ENCODE results near the gene PTPN1. TPM values are rescaled to one million over a fixed set of nuclear protein-coding genes. Genes with fewer than 3 reads are reported as not detected.

PTPN1 gene
- total and polyA plus RNA-seq, 2 donors (not counting 3 experiments of a cell fraction or from before 2014, with no cell fraction given): 41.1 to 64.3 TPM

DNA sequence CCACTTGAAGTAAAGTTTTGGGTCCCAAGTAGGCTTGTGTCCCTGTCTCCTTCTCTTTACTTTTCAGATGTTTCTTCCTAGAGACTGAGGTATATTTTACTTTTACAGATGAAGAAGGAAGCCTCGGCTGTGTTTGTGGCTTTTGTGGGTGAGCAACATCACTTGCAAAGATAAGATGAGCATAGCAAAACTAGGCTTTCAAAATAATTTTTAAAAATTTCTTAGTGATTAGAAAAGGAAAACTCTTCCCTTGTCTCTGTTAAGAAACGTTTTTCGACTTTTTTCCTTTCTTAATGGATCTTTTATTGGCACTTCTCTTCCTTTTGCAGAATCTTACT lies 7.6 kb downstream of the PTPN1 start:
- no peak overlapping the region for H3K4me2 ChIP-seq (ENCODE audit: insufficient read depth, low read length)
- H3K36me3 ChIP-seq (ENCODE audit: control insufficient read depth in 2 of 2, extremely low read depth in 1 of 2, insufficient read depth in 2 of 2, low read length in 2 of 2): peaks cover 0 to 2% of the 10 kb centered on the region in 2 experiments
- no peaks in the 10 kb centered on the region for H3K27me3 ChIP-seq (ENCODE audit: control insufficient read depth in 2 of 2, insufficient read depth in 2 of 2, low read length in 2 of 2)
- DNase-seq (ENCODE audit: low read depth, low spot score) (no peak), FAIRE-seq (no peak)
- ChIA-PET POLR2A (no interaction called here), CTCF (interaction anchor here (1.4 to 3.1 kb wide), 2 partner anchors 8 to 20 kb away, joined by 4 to 12 read pairs; no protein-coding TSS in a partner anchor)
- intact Hi-C loops (cut with micrococcal nuclease): no loop called here
- no peaks in the 10 kb centered on the region for H3K9me3 ChIP-seq (replicated peaks; ENCODE audit: control insufficient read depth, insufficient read depth, low read length)
- H3K27ac ChIP-seq (ENCODE audit: insufficient read depth, low read depth, low read length): no peak overlapping the region
- no peaks in the 10 kb centered on the region for H4K20me1 ChIP-seq (replicated peaks; ENCODE audit: control insufficient read depth, extremely low read depth, insufficient read depth, low read length)
- H3K79me2 ChIP-seq (ENCODE audit: control insufficient read depth, insufficient read depth, low read length): peaks cover 95% of the 10 kb centered on the region
- dilution Hi-C loops (cut with MboI; ENCODE audit: extremely low pct_ligation_motif_present, low sequenced_read_pairs): no loop called here
- H2AFZ ChIP-seq (ENCODE audit: low read depth, low read length): no peak overlapping the region
- TF ChIP-seq GATA2 (IDR thresholded peaks at IDR 0.05; ENCODE audit: insufficient read depth, insufficient read length, low read depth, low read length) (no peak), MYC (IDR thresholded peaks at IDR 0.05; ENCODE audit: low read depth, low read length) (no peak), POLR2AphosphoS5 (IDR thresholded peaks at IDR 0.05; ENCODE audit: insufficient read depth, low read depth, low read length) (no peak), POLR2A (IDR thresholded peaks at IDR 0.05; ENCODE audit: low read depth, low read length) (no peak), JUN (IDR thresholded peaks at IDR 0.05; ENCODE audit: borderline replicate concordance, insufficient read depth, insufficient read length, low read depth) (no peak), FOS (IDR thresholded peaks at IDR 0.05; ENCODE audit: borderline replicate concordance, insufficient read depth, low read length) (no peak), EZH2 (IDR thresholded peaks at IDR 0.05; ENCODE audit: borderline replicate concordance, low read depth, low read length, severe bottlenecking) (no peak)
- TF ChIP-seq, protein P1, sequence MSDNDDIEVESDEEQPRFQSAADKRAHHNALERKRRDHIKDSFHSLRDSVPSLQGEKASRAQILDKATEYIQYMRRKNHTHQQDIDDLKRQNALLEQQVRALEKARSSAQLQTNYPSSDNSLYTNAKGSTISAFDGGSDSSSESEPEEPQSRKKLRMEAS (IDR thresholded peaks at IDR 0.05; ENCODE audit: insufficient read depth, insufficient read length): no peak
- TF ChIP-seq, protein P2, sequence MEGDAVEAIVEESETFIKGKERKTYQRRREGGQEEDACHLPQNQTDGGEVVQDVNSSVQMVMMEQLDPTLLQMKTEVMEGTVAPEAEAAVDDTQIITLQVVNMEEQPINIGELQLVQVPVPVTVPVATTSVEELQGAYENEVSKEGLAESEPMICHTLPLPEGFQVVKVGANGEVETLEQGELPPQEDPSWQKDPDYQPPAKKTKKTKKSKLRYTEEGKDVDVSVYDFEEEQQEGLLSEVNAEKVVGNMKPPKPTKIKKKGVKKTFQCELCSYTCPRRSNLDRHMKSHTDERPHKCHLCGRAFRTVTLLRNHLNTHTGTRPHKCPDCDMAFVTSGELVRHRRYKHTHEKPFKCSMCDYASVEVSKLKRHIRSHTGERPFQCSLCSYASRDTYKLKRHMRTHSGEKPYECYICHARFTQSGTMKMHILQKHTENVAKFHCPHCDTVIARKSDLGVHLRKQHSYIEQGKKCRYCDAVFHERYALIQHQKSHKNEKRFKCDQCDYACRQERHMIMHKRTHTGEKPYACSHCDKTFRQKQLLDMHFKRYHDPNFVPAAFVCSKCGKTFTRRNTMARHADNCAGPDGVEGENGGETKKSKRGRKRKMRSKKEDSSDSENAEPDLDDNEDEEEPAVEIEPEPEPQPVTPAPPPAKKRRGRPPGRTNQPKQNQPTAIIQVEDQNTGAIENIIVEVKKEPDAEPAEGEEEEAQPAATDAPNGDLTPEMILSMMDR (IDR thresholded peaks at IDR 0.05; ENCODE audit: extremely low read depth in 1 of 2, insufficient read depth in 1 of 2, low read depth in 1 of 2, low read length in 2 of 2): no peak
- H3K9me1 ChIP-seq (replicated peaks; ENCODE audit: control insufficient read depth, extremely low read depth, insufficient read depth, low read length): no peaks in the 10 kb centered on the region
- no peak overlapping the region for H3K4me3 ChIP-seq (replicated peaks in 1 of 3; ENCODE audit: insufficient read depth in 1 of 3, low read depth in 1 of 3, low read length in 3 of 3)
- H3K4me1 ChIP-seq (ENCODE audit: control insufficient read depth, extremely low read depth, insufficient read depth, low read length): peaks cover 39% of the 10 kb centered on the region
- no peak overlapping the region for H3K9ac ChIP-seq (replicated peaks; ENCODE audit: extremely low read depth, insufficient read depth, low read length)
- no TSS peak for BruUV-seq (replicated peaks)

Data from endothelial cell of umbilical vein (primary cell).